GM21367 (cell line): ENCODE measurements around the gene PCDH15.
"Not testable (repeated sequence)": the region's sequence is repeated elsewhere in the genome, so short reads cannot be mapped to it uniquely, and the experiment has no call there.

ENCODE experiments used
- ATAC-seq: cut with Tn5 transposase; IDR thresholded peaks from one replicate; pipeline ENCODE4 v1.9.1; 2021; ENCODE audit not compliant: unreplicated experiment

Gene PCDH15

GRCh38 chr10:54002077-54002476 is 799.0 kb downstream of the PCDH15 start:
- ATAC-seq: no peak

- ATAC-seq: no peak
Measured at GRCh38 chr10:53997953-53998352, 803.1 kb downstream of the PCDH15 start.

DNA sequence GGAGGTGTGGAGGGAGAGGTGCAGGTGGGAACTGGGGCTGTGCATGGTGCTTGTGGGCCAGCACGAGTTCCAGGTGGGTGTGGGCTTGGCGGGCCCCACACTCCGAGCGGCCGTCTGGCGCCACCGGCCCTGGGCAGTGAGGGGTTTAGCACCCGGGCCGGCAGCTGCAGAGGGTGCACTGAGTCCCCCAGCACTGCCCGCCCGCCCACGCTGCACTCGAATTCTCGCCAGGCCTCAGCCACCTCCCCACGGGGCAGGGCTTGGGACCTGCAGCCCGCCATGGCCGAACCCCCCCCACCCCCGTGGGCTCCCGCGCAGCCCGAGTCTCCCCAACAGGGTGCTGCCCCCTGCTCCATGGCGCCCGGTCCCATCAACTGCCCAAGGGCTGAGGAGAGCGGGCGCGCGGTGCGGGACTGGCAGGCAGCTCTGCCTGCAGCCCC is 810.2 kb downstream of the PCDH15 start:
- no peak for ATAC-seq

DNA sequence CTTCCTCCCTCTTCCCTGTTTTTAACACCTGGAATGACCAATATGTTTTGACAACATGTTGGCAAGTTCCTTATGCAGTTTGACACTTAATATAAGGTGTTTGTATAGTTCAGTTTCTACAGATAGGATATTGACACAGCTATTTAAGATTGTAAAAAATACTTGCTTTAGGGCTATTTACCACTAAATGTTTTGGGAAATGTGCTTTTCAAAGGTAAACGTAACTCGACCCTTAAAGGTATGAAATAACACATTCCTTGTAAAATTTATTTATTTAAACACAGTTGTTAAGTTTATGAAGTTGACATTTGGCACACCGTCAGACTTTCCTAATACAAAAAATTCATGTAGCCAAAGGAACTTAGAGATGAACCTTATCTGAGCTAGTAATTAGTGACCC is 817.6 kb downstream of the PCDH15 start:
- ATAC-seq: no peak

DNA sequence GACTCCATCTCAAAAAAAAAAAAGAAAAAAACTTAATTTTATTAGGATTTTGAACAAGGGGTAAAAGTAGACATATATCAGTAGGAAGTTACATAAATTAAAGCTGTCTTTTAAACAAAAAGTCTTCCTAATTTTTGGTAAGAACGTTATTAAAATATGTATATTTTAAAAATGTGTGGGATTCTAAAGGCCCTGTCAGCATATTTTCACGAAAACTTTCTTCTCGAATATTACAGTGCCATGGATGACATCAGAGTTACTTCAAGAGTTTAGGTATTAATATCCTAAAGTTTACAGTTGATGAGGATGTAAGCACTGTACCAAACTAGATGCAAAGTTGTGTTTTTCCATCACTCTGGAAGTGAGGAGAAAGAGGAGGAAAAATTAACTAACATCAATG is 820.8 kb downstream of the PCDH15 start:
- ATAC-seq: no peak

GRCh38 chr10:53978301-53978700 is 822.7 kb downstream of the PCDH15 start:
- no peak for ATAC-seq

GRCh38 chr10:53977267-53977666 is 823.8 kb downstream of the PCDH15 start:
- no peak for ATAC-seq

GRCh38 chr10:53957401-53957800 is 843.6 kb downstream of the PCDH15 start:
- no peak for ATAC-seq

DNA sequence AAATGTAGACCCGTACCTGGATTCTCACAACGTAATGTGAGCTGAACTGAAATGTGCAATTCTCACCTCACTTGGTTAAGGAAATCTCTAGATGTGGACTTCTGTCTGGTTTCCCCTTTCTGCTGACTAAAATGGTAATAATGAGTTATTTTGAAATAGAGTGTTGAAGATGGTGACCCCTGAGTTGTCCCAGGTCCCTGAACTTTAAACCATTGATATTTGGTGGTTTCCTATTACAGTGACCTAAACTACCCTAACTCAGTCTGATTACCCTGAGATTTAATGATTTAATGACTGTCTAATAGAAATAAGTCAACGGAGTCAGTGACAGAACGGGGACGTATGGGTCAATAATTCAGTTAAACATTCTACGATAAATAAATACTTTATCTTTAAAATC is 845.9 kb downstream of the PCDH15 start:
- no peak for ATAC-seq

DNA sequence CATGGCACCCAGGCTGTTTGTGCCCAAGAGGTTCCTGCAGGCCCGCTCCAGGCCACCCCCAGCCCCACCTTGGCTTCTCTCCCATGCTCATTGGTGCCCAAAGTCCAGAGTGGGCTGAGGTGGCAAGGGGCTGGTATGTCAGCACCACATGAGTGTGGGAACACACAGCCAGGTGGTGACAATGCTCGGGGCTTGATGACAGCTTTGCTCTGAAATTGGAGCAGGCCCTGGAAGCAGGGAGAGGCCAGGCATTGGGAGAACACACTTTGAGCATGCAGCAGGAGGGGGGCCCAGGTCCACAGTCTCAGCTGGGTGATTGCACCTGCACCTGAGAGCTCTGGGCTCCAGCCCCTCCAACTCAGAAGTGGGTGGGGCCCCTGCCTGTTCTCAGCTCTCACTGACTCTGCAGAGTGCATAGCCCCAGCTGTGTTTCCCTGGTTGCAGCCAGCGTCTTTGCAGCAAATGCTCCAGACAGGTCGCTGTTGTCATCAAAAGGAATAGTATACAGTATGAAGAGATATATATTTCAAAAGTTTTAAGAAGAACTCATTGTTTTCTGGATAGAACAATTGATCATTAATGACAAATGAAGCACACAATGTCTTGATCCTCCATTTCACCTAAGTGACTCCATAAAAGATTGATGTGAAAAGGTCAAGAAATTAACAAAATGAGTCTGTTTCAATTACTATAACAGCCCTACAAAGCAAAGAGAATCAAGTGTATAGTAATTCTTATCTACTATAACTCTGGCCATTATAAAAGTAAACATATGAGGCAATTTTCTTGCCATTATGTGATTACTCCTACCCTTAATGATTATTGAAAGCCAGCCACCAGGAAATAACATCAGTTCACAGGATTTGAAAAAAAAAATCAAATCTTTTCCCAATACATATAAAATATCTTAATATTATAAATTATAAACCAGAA is 848.1 kb downstream of the PCDH15 start:
- ATAC-seq: no peak

GRCh38 chr10:53939654-53940053 is 861.4 kb downstream of the PCDH15 start:
- no peak for ATAC-seq

DNA sequence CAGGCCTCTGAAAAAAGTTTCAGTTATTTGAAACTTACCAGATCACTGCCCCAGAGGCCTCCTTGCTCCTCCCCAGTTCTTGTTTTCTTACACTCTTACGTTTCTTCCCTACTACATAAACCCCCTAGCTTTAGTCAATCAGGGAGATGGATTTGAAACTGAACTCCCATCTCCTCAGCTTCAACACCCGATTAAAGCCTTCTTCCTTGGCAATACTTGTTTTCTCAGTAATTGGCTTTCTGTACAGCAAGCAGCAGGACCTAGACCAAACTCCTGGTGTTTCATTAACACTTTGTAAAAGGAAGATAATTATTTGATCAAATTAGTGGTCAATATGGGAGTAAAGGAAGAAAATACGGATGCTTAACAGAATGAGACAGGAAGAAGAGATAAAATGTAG is 870.4 kb downstream of the PCDH15 start:
- ATAC-seq: no peak

DNA sequence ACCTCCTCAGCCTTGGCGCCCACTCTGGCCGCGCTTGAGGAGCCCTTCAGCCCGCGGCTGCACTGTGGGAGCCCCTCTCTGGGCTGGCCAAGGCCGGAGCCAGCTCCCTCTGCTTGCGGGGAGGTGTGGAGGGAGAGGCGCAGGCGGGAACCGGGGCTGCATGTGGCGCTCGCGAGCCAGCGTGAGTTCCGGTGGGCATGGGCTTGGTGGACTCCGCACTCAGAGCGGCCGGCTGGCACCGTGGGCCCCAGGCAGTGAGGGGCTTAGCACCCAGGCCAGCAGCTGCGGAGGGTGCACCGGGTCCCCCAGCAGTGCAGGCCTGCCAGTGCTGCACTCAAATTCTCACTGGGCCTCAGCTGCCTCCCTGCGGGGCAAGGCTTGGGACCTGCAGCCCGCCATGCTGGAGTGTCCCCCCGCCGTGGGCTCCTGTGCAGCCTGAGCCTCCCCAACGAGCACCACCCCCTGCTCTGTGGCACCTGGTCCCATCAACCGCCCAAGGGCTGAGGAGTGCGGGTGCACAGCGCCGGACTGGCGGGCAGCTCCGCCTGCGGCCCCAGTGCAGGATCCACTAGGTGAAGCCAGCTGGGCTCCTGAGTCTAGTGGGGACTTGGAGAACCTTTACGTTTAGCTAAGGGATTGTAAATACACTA is 876.9 kb downstream of the PCDH15 start:
- ATAC-seq: not testable (repeated sequence)

DNA sequence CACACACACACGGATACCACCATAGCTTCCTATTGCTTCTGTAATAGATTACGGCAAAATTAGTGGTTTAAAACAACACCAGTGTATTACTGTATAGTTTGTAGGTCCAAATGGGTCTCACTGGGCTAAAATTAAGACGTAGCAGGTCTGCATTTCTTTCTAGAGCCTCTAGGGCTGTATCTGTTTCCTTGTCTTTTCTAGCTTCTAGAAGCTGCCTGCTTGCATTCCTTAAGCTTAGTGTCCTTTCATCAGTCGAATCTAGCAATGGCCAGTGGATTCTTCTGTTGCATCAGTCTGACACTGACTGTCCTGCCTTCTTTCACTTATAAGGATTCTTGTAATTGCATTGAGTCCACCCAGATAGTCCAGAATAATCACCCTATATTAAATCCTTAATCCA is 882.3 kb downstream of the PCDH15 start:
- no peak for ATAC-seq

GRCh38 chr10:53909791-53910190 is 891.2 kb downstream of the PCDH15 start:
- ATAC-seq: no peak

DNA sequence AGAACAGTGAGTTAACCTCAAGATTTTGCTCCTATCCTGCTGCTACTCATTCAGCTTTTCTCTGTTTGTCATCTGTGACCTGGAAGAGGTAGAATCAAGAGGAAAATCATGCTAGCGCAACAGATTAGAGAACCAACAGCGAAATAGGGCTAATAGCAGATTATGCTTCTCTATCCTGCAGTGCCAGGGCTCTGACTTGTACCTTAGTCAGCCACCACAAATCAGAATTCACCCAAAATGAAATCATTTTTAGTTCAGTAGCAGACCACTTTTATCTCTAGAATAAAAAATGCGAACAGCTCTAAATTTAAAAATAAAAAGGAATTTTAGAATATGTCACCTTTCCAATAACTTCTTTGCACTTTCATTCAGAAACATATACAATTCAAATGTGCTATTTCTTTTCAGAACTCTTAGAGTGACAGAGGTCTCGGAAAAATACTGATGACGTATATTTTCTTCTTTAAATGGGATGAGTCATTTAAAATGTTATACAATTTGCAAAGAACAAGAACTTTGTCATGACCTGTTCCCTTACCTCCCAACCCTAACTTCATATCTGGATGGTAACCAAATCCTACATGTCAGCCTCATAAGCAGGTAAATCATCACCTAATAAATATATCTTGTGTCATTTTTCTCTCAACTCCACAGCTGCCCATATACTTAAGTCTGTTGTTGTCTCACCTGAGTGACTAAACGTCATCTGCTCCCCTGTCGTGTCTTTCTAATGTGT is 896.4 kb downstream of the PCDH15 start:
- ATAC-seq: no peak

DNA sequence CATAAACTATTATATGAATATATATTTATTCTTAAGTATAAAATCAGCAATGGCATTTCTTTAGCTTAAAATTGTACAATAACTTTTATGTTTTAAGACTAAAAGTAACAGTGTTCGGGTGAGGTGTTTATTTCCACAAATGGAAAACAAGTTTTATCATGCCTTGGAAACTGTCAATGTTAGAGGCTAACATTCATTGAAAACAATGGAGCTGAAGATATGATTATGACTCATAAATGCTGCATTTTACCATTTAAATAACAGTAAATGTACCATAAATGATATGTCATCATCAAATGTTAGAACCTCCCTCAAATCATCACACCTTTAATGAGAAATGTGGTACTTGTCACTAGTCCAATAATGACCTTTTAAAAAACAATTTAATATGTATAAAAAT is 897.3 kb downstream of the PCDH15 start:
- ATAC-seq: no peak

DNA sequence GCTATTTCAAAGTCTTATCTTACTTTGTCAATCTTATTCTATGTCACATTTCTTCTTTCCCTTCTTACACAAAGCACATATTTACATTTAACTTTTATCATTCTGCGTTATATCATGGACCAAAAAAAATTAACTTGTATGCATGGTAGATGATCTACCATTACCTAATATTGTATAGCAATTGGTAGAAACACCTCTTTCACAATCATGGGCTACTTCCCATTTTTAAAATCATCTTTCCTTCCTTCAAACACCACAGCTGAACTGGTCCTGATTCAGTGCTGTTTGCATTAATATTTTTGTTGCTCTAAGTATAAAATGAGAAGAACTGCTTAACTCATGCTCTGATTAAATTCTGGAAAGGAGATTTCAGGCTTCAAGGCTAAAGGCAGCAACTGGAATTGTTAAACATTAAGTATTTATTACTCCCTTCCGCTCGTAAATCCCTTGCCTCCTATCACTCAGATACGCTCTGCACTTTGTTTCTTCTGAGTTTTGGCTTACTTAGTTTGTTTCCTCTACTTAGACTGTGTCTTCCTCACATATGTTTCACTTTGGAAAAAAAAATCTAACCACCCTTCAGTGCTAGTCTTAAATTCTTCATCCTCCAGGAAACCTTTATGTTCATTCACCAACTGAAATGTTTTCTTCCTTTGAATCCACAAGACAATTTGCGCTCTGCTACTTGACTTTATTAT is 901.4 kb downstream of the PCDH15 start:
- no peak for ATAC-seq

DNA sequence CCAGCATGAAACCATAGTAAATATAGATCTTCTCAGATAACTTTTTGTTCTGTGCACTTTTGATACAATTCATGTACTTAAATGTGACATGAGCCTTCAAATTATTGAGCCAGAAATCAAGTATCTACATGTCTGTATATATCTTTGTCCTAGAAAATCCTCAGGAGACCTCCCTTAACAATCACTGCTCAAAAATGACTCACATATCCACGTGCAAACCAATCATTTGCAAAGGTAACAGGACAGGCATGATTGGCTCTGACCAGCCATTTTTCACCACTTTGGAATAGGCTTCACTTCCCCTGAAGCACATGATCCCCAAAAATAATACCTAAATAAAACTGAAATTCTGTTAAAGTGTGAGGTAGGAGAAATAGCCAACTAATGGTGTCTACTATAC is 902.5 kb downstream of the PCDH15 start:
- no peak for ATAC-seq

GRCh38 chr10:53894145-53894544 is 906.9 kb downstream of the PCDH15 start:
- ATAC-seq: no peak

GRCh38 chr10:53893061-53893460 is 908.0 kb downstream of the PCDH15 start:
- no peak for ATAC-seq
